Endothelial cell of umbilical vein (primary cell): ENCODE measurements around the gene FHIT. TPM values are rescaled to one million over a fixed set of nuclear protein-coding genes. Genes with fewer than 3 reads are reported as not detected.

Experiments used
- BruUV-seq: library from RNA; stranded (reverse); fragments of 400-500 nt; replicated peaks from 2 replicates; lab custom pipeline; 2021; lab: Mats Ljungman, UMichigan
- CTCF ChIA-PET: fragments of 300-600, 350-600 bp; sonication (Branson Sonifier 250); formaldehyde crosslinking; loops from one replicate; lab custom pipeline; 2021; ENCODE audit warnings: antibody characterized with exemption, inconsistent platforms; lab: Charles Lee
- POLR2A ChIA-PET: fragments of 300-600, 350-600 bp; sonication (Branson Sonifier 250); formaldehyde crosslinking; loops from one replicate; lab custom pipeline; 2021; ENCODE audit warnings: antibody characterized with exemption, inconsistent platforms; lab: Charles Lee
- DNase-seq: peaks from one replicate; pipeline ENCODE4 v3.0.0-alpha.2; 2011; ENCODE audit warnings: low read depth, low spot score
- FAIRE-seq: peaks from 2 replicates; lab custom pipeline; 2011; peaks lifted over from hg19 to GRCh38; lab: Jason Lieb, UNC
- H2AFZ ChIP-seq: 2 replicates; pipeline ENCODE4 v1.6.0; 2012; ENCODE audit warnings: low read depth, low read length, control low read depth, inconsistent platforms
- H3K27ac ChIP-seq: 2 replicates; pipeline ENCODE4 v1.5.1; 2011; ENCODE audit warnings: low read depth, mild to moderate bottlenecking, control low read depth, low read length, moderate library complexity; ENCODE audit not compliant: insufficient read depth
- H3K27me3 ChIP-seq, 2 experiments: 2 replicates each; pipeline versions ENCODE4 v1.6.0 to v1.6.1; 2011; ENCODE audit warnings: low read length in 2 of 2, mixed read lengths in 1 of 2; ENCODE audit not compliant: control insufficient read depth in 2 of 2, insufficient read depth in 2 of 2
- H3K36me3 ChIP-seq, 2 experiments: 2 replicates in 1 of 2; 3 replicates in 1 of 2; pipeline ENCODE4 v1.5.1; 2011; ENCODE audit warnings: low read length in 2 of 2, mild to moderate bottlenecking in 1 of 2, moderate library complexity in 1 of 2; ENCODE audit not compliant: control insufficient read depth in 2 of 2, insufficient read depth in 2 of 2; ENCODE audit errors: extremely low read depth in 1 of 2
- H3K4me1 ChIP-seq: 3 replicates; pipeline ENCODE4 v1.5.1; 2011; ENCODE audit warnings: mild to moderate bottlenecking, low read length; ENCODE audit not compliant: control insufficient read depth, insufficient read depth; ENCODE audit errors: extremely low read depth
- H3K4me2 ChIP-seq: 2 replicates; pipeline ENCODE4 v1.6.1; 2011; ENCODE audit warnings: low read length, control low read depth, mixed read lengths; ENCODE audit not compliant: insufficient read depth
- H3K4me3 ChIP-seq, 3 experiments: fragments of 200-600 bp in 1 of 3; sonication (generic), shearing (Covaris generic) in 1 of 3; replicated peaks in 1 of 3; 2 replicates each; pipeline ENCODE4 v1.5.1; 2011 to 2016; ENCODE audit warnings: control low read depth in 3 of 3, low read length in 3 of 3, mild to moderate bottlenecking in 2 of 3, inconsistent platforms in 1 of 3, low read depth in 1 of 3, moderate library complexity in 1 of 3; ENCODE audit not compliant: insufficient read depth in 1 of 3
- H3K79me2 ChIP-seq: 2 replicates; pipeline ENCODE4 v1.6.0; 2012; ENCODE audit warnings: low read length, inconsistent platforms; ENCODE audit not compliant: control insufficient read depth, insufficient read depth
- H3K9ac ChIP-seq: replicated peaks from 2 replicates; pipeline ENCODE3; 2011; ENCODE audit warnings: low read length, control low read depth; ENCODE audit not compliant: insufficient read depth; ENCODE audit errors: extremely low read depth
- H3K9me1 ChIP-seq: replicated peaks from 3 replicates; pipeline ENCODE4 v1.6.0; 2011; ENCODE audit warnings: mild to moderate bottlenecking, low read length; ENCODE audit not compliant: control insufficient read depth, insufficient read depth; ENCODE audit errors: extremely low read depth
- H3K9me3 ChIP-seq: replicated peaks from 2 replicates; pipeline ENCODE4 v1.5.1; 2012; ENCODE audit warnings: low read length, inconsistent platforms; ENCODE audit not compliant: control insufficient read depth, insufficient read depth
- H4K20me1 ChIP-seq: replicated peaks from 2 replicates; pipeline ENCODE3; 2011; ENCODE audit warnings: mild to moderate bottlenecking, low read length; ENCODE audit not compliant: control insufficient read depth, insufficient read depth; ENCODE audit errors: extremely low read depth
- CTCF ChIP-seq, 2 donors: IDR thresholded peaks; 1 replicate in 1 of 2; 2 replicates in 1 of 2; pipeline ENCODE4 v1.5.1; 2011; ENCODE audit warnings: low read length in 2 of 2, mild to moderate bottlenecking in 2 of 2, moderate library complexity in 2 of 2, control low read depth in 1 of 2, inconsistent platforms in 1 of 2, low read depth in 1 of 2; ENCODE audit not compliant: insufficient read depth in 1 of 2; ENCODE audit errors: extremely low read depth in 1 of 2
- EZH2 ChIP-seq: IDR thresholded peaks from 2 replicates; pipeline ENCODE4 v1.6.1; 2012; ENCODE audit warnings: borderline replicate concordance, low read depth, mild to moderate bottlenecking, moderate library complexity, low read length, inconsistent platforms; ENCODE audit not compliant: severe bottlenecking
- FOS ChIP-seq: IDR thresholded peaks from 2 replicates; pipeline ENCODE4 v1.6.1; 2011; ENCODE audit warnings: mild to moderate bottlenecking, low read length, moderate library complexity, borderline replicate concordance; ENCODE audit not compliant: insufficient read depth
- GATA2 ChIP-seq: IDR thresholded peaks from 2 replicates; pipeline ENCODE4 v1.7.0; 2011; ENCODE audit warnings: low read depth, mild to moderate bottlenecking, moderate library complexity, mixed read lengths, low read length; ENCODE audit not compliant: insufficient read length, insufficient read depth
- JUN ChIP-seq: IDR thresholded peaks from 2 replicates; pipeline ENCODE4 v1.6.1; 2011; ENCODE audit warnings: borderline replicate concordance, low read depth; ENCODE audit not compliant: insufficient read length, insufficient read depth
- MAX ChIP-seq: IDR thresholded peaks from 2 replicates; pipeline ENCODE4 v1.6.1; 2011; ENCODE audit not compliant: insufficient read depth, insufficient read length
- MYC ChIP-seq: IDR thresholded peaks from one replicate; pipeline ENCODE4 v1.6.1; 2011; ENCODE audit warnings: mild to moderate bottlenecking, low read depth, low read length
- POLR2A ChIP-seq: IDR thresholded peaks from 2 replicates; pipeline ENCODE4 v1.6.1; 2012; ENCODE audit warnings: low read depth, mild to moderate bottlenecking, control low read depth, low read length
- POLR2AphosphoS5 ChIP-seq: IDR thresholded peaks from 2 replicates; pipeline ENCODE4 v1.6.1; 2012; ENCODE audit warnings: low read depth, mild to moderate bottlenecking, control low read depth, low read length, moderate library complexity; ENCODE audit not compliant: insufficient read depth
- dilution Hi-C: fragments of 300-500 bp; cut with MboI; formaldehyde crosslinking; loops from one replicate; pipeline ENCODE4 v1.15.0; 2019; ENCODE audit warnings: low sequenced_read_pairs; ENCODE audit not compliant: extremely low pct_ligation_motif_present
- intact Hi-C: fragments of 100-400 bp; cut with micrococcal nuclease; formaldehyde crosslinking; loops from one replicate; pipeline ENCODE4 v1.10.0; 2022
- polyA plus RNA-seq, 4 experiments: library from polyadenylated mRNA; depleted of rRNA in 3 of 4; stranded (reverse) in 3 of 4; unstranded in 1 of 4; fragments of >200 nt; gene quantifications; 2 replicates each; pipeline versions ENCODE4 v1.2.1 to v1.2.3, GENCODE V29; 2011 to 2012; ENCODE audit warnings: missing spikeins in 1 of 4
- total RNA-seq: library from RNA; stranded (reverse); gene quantifications from 2 replicates; pipeline ENCODE4 v1.2.3, GENCODE V29; 2021

FHIT gene
- total and polyA plus RNA-seq, 2 donors (not counting 3 experiments of a cell fraction or from before 2014, with no cell fraction given): 0.47 to 2.2 TPM

- FAIRE-seq: no peak
- BruUV-seq: no TSS peak
Measured at GRCh38 chr3:59981377-59981776, 1269.9 kb downstream of the FHIT start.

GRCh38 chr3:59980576-59980975 is 1270.7 kb downstream of the FHIT start:
- CTCF ChIA-PET: no interaction called here

More at GRCh38 chr3:59981377-59981776, 1269.9 kb downstream of the FHIT start:
- Histone ChIP-seq H4K20me1 (no peaks in the 10 kb centered on the region), H3K27ac (no peak overlapping the region), H3K79me2 (no peaks in the 10 kb centered on the region), H3K36me3 (no peaks in the 10 kb centered on the region), H3K27me3 (no peaks in the 10 kb centered on the region), H3K9me1 (no peaks in the 10 kb centered on the region), H3K4me3 (no peak overlapping the region), H2AFZ (no peak overlapping the region), H3K9me3 (no peaks in the 10 kb centered on the region), H3K4me1 (no peaks in the 10 kb centered on the region), H3K4me2 (no peak overlapping the region), H3K9ac (no peak overlapping the region)
- ChIA-PET CTCF (no interaction called here), POLR2A (no interaction called here)
- intact Hi-C loops: no loop called here
- no peak for TF ChIP-seq MYC
- no peak for TF ChIP-seq FOS
- TF ChIP-seq GATA2: no peak
- TF ChIP-seq POLR2AphosphoS5: no peak
- TF ChIP-seq JUN: no peak
- no peak for TF ChIP-seq MAX
- TF ChIP-seq POLR2A: no peak
- no peak for DNase-seq
- dilution Hi-C loops: no loop called here

More at GRCh38 chr3:59980576-59980975, 1270.7 kb downstream of the FHIT start:
- H3K4me1 ChIP-seq: no peaks in the 10 kb centered on the region
- TF ChIP-seq POLR2AphosphoS5 (no peak), EZH2 (no peak), MYC (no peak), POLR2A (no peak), MAX (no peak), FOS (no peak), GATA2 (no peak), CTCF (IDR thresholded peaks at IDR 0.05; ENCODE audit: extremely low read depth in 1 of 2, insufficient read depth in 1 of 2, low read depth in 1 of 2, low read length in 2 of 2) (no peak), JUN (no peak)
- H3K9me1 ChIP-seq: no peaks in the 10 kb centered on the region
- no peak for DNase-seq
- no peaks in the 10 kb centered on the region for H4K20me1 ChIP-seq
- dilution Hi-C loops: no loop called here
- intact Hi-C loops: no loop called here
- no peak overlapping the region for H2AFZ ChIP-seq
- BruUV-seq: no TSS peak
- FAIRE-seq: no peak
- no peak overlapping the region for H3K27ac ChIP-seq
- no peaks in the 10 kb centered on the region for H3K79me2 ChIP-seq
- H3K36me3 ChIP-seq: no peaks in the 10 kb centered on the region
- no peaks in the 10 kb centered on the region for H3K9me3 ChIP-seq
- no peaks in the 10 kb centered on the region for H3K27me3 ChIP-seq
- no peak overlapping the region for H3K4me3 ChIP-seq
- POLR2A ChIA-PET: no interaction called here
- H3K9ac ChIP-seq: no peak overlapping the region
- no peak overlapping the region for H3K4me2 ChIP-seq
